ENCODE data around the gene PSMB5. TPM values are rescaled to one million over a fixed set of nuclear protein-coding genes. Genes with fewer than 3 reads are reported as not detected.
"Not testable (repeated sequence)": the region's sequence is repeated elsewhere in the genome, so short reads cannot be mapped to it uniquely, and the experiment has no call there.

Gene PSMB5
- total RNA-seq, 2 experiments from 2014 or later = 104 to 129 TPM

- ATAC-seq = no peak
- intact Hi-C loops (cut with DNase I, micrococcal nuclease) = no loop called here
- peaks cover 24% of the 10 kb centered on the region for H3K4me1 Mint-ChIP-seq
- H3K4me3 Mint-ChIP-seq = no peak overlapping the region
- H3K36me3 Mint-ChIP-seq (ENCODE audit: low read depth) = no peaks in the 10 kb centered on the region
- DNase-seq = no peak
- ChIA-PET POLR2A (interaction anchor here (0.6 kb wide), 1 partner anchor 290 kb away, joined by 4 read pairs; no protein-coding TSS in a partner anchor), CTCF (interaction anchor here (0.9 to 4.0 kb wide), 9 partner anchors 9 to 83 kb away, joined by 3 to 26 read pairs (median 4); partner anchors contain the start of gene PRMT5)
- H3K9me3 Mint-ChIP-seq (ENCODE audit: low read depth) = no peaks in the 10 kb centered on the region
- no peak overlapping the region for H3K27ac Mint-ChIP-seq
- H3K27me3 Mint-ChIP-seq = no peaks in the 10 kb centered on the region
Measured at GRCh38 chr14:23013054-23013748, 21.5 kb downstream of the PSMB5 start.

- H3K27ac Mint-ChIP-seq = peak within 1 kb of the TSS; percentile 97
- POLR2A ChIA-PET = interaction anchor here (0.6 kb wide), 1 partner anchor 22 kb away, joined by 4 read pairs; no protein-coding TSS in a partner anchor
- H3K4me3 Mint-ChIP-seq = peak within 1 kb of the TSS; percentile 95
Measured at GRCh38 chr14:23009939-23010726, 24.6 kb downstream of the PSMB5 start, which contains the start of gene C14orf93. TSS of gene C14orf93 (minus strand) at chr14:23010143. CDS start at chr14:22999023, 11,120 bp downstream.

GRCh38 chr14:23009483-23009938, 25.2 kb downstream of the PSMB5 start:
- intact Hi-C loops (cut with DNase I, micrococcal nuclease) = loop anchor here in 1 of 2 experiments (5.0 kb wide), 1 partner anchor 48 kb away; the partner anchor contains the start of gene CDH24
- H3K9me3 Mint-ChIP-seq (ENCODE audit: low read depth) = no peaks in the 10 kb centered on the region
- ATAC-seq (no peak), DNase-seq (no peak)
- H3K27me3 Mint-ChIP-seq = no peaks in the 10 kb centered on the region
- ChIA-PET POLR2A (no interaction called here), CTCF (interaction anchor here (1.4 to 3.9 kb wide), 4 partner anchors 12 to 23 kb away, joined by 3 to 50 read pairs (median 19); no protein-coding TSS in a partner anchor)
- H3K4me3 Mint-ChIP-seq = peak overlapping the region; percentile 95
- H3K36me3 Mint-ChIP-seq (ENCODE audit: low read depth) = no peaks in the 10 kb centered on the region
- H3K4me1 Mint-ChIP-seq = peaks cover 45% of the 10 kb centered on the region
- peak overlapping the region; percentile 92 for H3K27ac Mint-ChIP-seq

More at GRCh38 chr14:23009939-23010726, 24.6 kb downstream of the PSMB5 start, which contains the start of gene C14orf93:
- peak; percentile 92 for DNase-seq
- H3K27me3 Mint-ChIP-seq = no peaks in the 10 kb centered on the region
- intact Hi-C loops (cut with DNase I, micrococcal nuclease) = loop anchor here in 1 of 2 experiments (5.0 kb wide), 1 partner anchor 47 kb away; the partner anchor contains the start of gene CDH24
- ATAC-seq = peak; percentile 38
- CTCF ChIA-PET = interaction anchor here (1.0 to 4.0 kb wide), 4 partner anchors 10 to 58 kb away, joined by 3 to 26 read pairs (median 4); no protein-coding TSS in a partner anchor
- H3K4me1 Mint-ChIP-seq = peaks cover 42% of the 10 kb centered on the region
- H3K36me3 Mint-ChIP-seq (ENCODE audit: low read depth) = no peaks in the 10 kb centered on the region
- H3K9me3 Mint-ChIP-seq (ENCODE audit: low read depth) = no peaks in the 10 kb centered on the region

- peaks cover 45% of the 10 kb centered on the region for H3K4me1 Mint-ChIP-seq
- ChIA-PET CTCF (interaction anchor here (0.5 to 3.9 kb wide), 11 partner anchors 12 to 487 kb away, joined by 3 to 61 read pairs (median 5); partner anchors contain the start of genes CDH24 and PSMB5), POLR2A (interaction anchor here (2.9 kb wide), 1 partner anchor 26 kb away, joined by 14 read pairs; the partner anchor contains the start of gene PSMB5)
- ATAC-seq = no peak
- H3K27me3 Mint-ChIP-seq = no peaks in the 10 kb centered on the region
- H3K4me3 Mint-ChIP-seq = peak overlapping the region; percentile 95
- intact Hi-C loops (cut with DNase I, micrococcal nuclease) = loop anchor here in 1 of 2 experiments (5.0 kb wide), 1 partner anchor 48 kb away; the partner anchor contains the start of gene CDH24
- H3K27ac Mint-ChIP-seq = peak overlapping the region; percentile 92
- H3K9me3 Mint-ChIP-seq (ENCODE audit: low read depth) = no peaks in the 10 kb centered on the region
- no peaks in the 10 kb centered on the region for H3K36me3 Mint-ChIP-seq (ENCODE audit: low read depth)
- no peak for DNase-seq
Measured at GRCh38 chr14:23008831-23009230, 25.9 kb downstream of the PSMB5 start.

- Mint-ChIP-seq H3K27ac (peak overlapping the region; percentile 99), H3K4me1 (peaks cover 45% of the 10 kb centered on the region), H3K9me3 (ENCODE audit: low read depth) (no peaks in the 10 kb centered on the region), H3K4me3 (peak overlapping the region; percentile 95), H3K27me3 (no peaks in the 10 kb centered on the region), H3K36me3 (ENCODE audit: low read depth) (no peaks in the 10 kb centered on the region)
- CTCF ChIA-PET = interaction anchor here (0.5 to 3.9 kb wide), 37 partner anchors 10 to 524 kb away, joined by 3 to 61 read pairs (median 7); partner anchors contain the start of genes AJUBA, CDH24, HAUS4 and PRMT5
- ATAC-seq = peak; percentile 98
- POLR2A ChIA-PET = interaction anchor here (0.6 to 2.9 kb wide), 21 partner anchors 9 to 1554 kb away, joined by 3 to 16 read pairs (median 4); partner anchors contain the start of genes ACIN1, AJUBA, C14orf119 and HAUS4
- intact Hi-C loops (cut with DNase I, micrococcal nuclease) = loop anchor here (1.0 to 5.0 kb wide), 10 partner anchors 28 to 315 kb away; partner anchors contain the start of genes ACIN1 (in 1 of the 2), C14orf119 (in 1 of the 2), CDH24 (in 1 of the 2) and LRP10 (in 1 of the 2)
- DNase-seq = peak; percentile 98
Measured at GRCh38 chr14:23006544-23007419, 27.9 kb downstream of the PSMB5 start.

- CTCF ChIA-PET = interaction anchor here (0.6 to 3.9 kb wide), 29 partner anchors 10 to 524 kb away, joined by 3 to 61 read pairs (median 9); partner anchors contain the start of genes AJUBA, CDH24, HAUS4 and PRMT5
- ATAC-seq = no peak
- POLR2A ChIA-PET = interaction anchor here (0.9 to 2.9 kb wide), 9 partner anchors 11 to 89 kb away, joined by 4 to 16 read pairs (median 5); partner anchors contain the start of genes ACIN1, C14orf119, HAUS4 and PRMT5
- Mint-ChIP-seq H3K27me3 (no peaks in the 10 kb centered on the region), H3K9me3 (ENCODE audit: low read depth) (no peaks in the 10 kb centered on the region), H3K27ac (peak overlapping the region; percentile 99), H3K4me3 (peak overlapping the region; percentile 95), H3K4me1 (peaks cover 42% of the 10 kb centered on the region), H3K36me3 (ENCODE audit: low read depth) (no peaks in the 10 kb centered on the region)
- intact Hi-C loops (cut with DNase I, micrococcal nuclease) = loop anchor here in 1 of 2 experiments (5.0 kb wide), 1 partner anchor 51 kb away; the partner anchor contains the start of gene CDH24
- DNase-seq = no peak
Measured at GRCh38 chr14:23006188-23006534, 28.5 kb downstream of the PSMB5 start.

- peak overlapping the region; percentile 95 for H3K4me3 Mint-ChIP-seq
- peaks cover 47% of the 10 kb centered on the region for H3K4me1 Mint-ChIP-seq
- DNase-seq = no peak
- H3K27ac Mint-ChIP-seq = peak overlapping the region; percentile 99
- intact Hi-C loops (cut with DNase I, micrococcal nuclease) = loop anchor here in 1 of 2 experiments (5.0 kb wide), 1 partner anchor 52 kb away; the partner anchor contains the start of gene CDH24
- ChIA-PET POLR2A (interaction anchor here (0.9 to 2.1 kb wide), 5 partner anchors 12 to 89 kb away, joined by 4 to 16 read pairs (median 4); partner anchors contain the start of genes ACIN1 and C14orf119), CTCF (interaction anchor here (0.6 to 3.9 kb wide), 26 partner anchors 9 to 523 kb away, joined by 3 to 61 read pairs (median 11); partner anchors contain the start of genes AJUBA, CDH24, HAUS4 and PRMT5)
- H3K9me3 Mint-ChIP-seq (ENCODE audit: low read depth) = no peaks in the 10 kb centered on the region
- H3K27me3 Mint-ChIP-seq = no peaks in the 10 kb centered on the region
- no peaks in the 10 kb centered on the region for H3K36me3 Mint-ChIP-seq (ENCODE audit: low read depth)
- ATAC-seq = no peak
Measured at GRCh38 chr14:23005451-23006187, 29.1 kb downstream of the PSMB5 start.

GRCh38 chr14:23004274-23004673, 30.4 kb downstream of the PSMB5 start:
- H3K27me3 Mint-ChIP-seq; H3K9me3 Mint-ChIP-seq (ENCODE audit: low read depth); H3K4me3 Mint-ChIP-seq; DNase-seq; H3K27ac Mint-ChIP-seq; POLR2A ChIA-PET; H3K36me3 Mint-ChIP-seq (ENCODE audit: low read depth); ATAC-seq; intact Hi-C loops (cut with DNase I, micrococcal nuclease): not testable (repeated sequence)
- CTCF ChIA-PET = interaction anchor here (1.0 to 2.6 kb wide), 4 partner anchors 9 to 22 kb away, joined by 3 to 11 read pairs (median 4); partner anchors contain the start of gene AJUBA
- H3K4me1 Mint-ChIP-seq = peaks cover 40% of the 10 kb centered on the region

GRCh38 chr14:23002592-23002991, 32.1 kb downstream of the PSMB5 start:
- ChIA-PET POLR2A (no interaction called here), CTCF (interaction anchor here (0.5 to 2.2 kb wide), 5 partner anchors 10 to 100 kb away, joined by 3 to 5 read pairs (median 3); no protein-coding TSS in a partner anchor)
- Mint-ChIP-seq H3K4me1 (peaks cover 25% of the 10 kb centered on the region), H3K4me3 (no peak overlapping the region), H3K9me3 (ENCODE audit: low read depth) (no peaks in the 10 kb centered on the region), H3K27me3 (no peaks in the 10 kb centered on the region), H3K27ac (no peak overlapping the region), H3K36me3 (ENCODE audit: low read depth) (no peaks in the 10 kb centered on the region)
- intact Hi-C loops (cut with DNase I, micrococcal nuclease) = no loop called here
- no peak for ATAC-seq
- no peak for DNase-seq
